ENCODE measurements around the gene IGFALS. TPM values are rescaled to one million over a fixed set of nuclear protein-coding genes. Genes with fewer than 3 reads are reported as not detected.

Gene IGFALS
- total RNA-seq, 2 experiments from 2014 or later = not detected

DNA sequence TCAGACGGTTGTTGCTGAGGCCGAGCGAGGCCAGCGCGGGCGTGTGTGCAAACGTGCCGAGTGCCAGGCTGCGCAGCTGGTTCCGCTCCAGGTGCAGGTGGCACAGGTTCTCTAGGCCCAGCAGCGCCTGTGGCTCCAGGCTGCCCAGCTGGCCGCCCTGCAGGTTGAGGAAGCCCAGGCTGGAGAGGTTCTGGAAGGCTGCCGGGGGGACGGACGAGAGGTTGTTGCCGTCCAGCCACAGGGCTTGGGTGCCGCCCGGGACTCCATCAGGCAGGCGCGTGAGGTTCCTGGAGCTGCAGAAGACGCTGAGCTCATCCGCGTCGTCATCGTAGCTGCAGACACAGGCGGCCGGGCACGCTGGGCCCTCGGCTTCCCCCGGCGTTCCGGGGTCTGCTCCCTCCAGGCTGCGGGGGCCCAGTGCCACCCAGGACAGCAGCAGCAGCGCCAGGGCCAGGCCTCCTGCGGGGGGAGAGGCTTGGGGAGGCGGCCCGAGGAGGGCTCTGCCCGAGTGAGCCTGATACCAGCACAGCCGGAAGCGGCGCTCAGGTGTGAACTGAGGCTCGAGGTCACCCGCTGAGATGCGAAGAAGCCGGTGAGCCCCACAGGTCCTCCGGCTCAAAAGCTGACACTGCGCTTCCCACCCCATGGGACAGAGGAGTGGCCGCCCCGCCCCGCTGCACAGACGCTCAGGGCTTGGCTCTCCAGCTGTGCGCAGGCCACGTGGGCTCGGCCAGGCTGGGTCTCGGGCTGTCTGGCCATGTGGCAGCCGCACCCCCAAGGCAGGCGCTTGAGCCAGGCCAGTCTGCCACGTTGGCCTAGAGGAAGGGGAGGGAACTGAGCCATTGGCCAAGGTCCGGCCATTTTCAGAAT, 1.3 kb downstream of the IGFALS start:
- ChIA-PET CTCF (interaction anchor here (0.9 kb wide), 1 partner anchor 10 kb away, joined by 3 read pairs; no protein-coding TSS in a partner anchor), POLR2A (interaction anchor here (0.7 kb wide), 1 partner anchor 9 kb away, joined by 5 read pairs; the partner anchor contains the start of genes NUBP2 and SPSB3)

DNA sequence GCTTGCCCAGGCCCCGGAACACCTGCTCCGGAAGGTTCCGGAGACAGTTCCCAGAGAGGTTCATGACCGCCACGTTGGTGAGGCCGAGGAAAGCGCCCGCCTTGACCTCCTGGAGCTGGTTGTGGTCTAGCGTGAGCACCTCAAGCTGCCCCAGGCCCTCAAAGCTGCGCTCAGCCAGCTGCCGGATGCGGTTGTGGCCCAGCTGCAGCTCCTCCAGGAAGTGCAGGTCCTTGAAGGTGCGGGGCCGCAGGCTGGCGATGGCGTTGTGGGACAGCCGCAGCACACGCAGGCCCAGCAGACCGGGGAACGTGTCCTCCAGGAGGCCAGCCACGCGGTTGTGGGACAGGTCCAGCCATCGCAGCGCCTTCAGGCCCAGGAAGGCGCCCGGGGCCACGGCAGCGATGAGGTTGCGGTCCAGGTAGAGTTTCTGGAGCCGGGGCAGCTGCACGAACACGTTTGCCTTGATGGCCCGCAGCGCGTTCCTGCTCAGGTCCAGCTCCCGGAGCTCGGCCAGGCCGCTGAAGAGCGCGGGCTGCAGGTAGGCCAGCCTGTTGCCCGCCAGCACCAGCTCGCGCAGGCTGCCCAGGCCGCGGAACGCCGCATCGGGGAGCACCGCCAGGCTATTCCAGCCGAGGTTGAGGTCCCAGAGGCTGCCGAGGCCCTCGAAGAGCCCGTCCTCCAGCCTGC, 2.1 kb downstream of the IGFALS start:
- CTCF ChIA-PET = no interaction called here
- POLR2A ChIA-PET = interaction anchor here (0.6 to 0.7 kb wide), 2 partner anchors 9 to 148 kb away, joined by 5 to 6 read pairs; partner anchors contain the start of genes NUBP2 and SPSB3

DNA sequence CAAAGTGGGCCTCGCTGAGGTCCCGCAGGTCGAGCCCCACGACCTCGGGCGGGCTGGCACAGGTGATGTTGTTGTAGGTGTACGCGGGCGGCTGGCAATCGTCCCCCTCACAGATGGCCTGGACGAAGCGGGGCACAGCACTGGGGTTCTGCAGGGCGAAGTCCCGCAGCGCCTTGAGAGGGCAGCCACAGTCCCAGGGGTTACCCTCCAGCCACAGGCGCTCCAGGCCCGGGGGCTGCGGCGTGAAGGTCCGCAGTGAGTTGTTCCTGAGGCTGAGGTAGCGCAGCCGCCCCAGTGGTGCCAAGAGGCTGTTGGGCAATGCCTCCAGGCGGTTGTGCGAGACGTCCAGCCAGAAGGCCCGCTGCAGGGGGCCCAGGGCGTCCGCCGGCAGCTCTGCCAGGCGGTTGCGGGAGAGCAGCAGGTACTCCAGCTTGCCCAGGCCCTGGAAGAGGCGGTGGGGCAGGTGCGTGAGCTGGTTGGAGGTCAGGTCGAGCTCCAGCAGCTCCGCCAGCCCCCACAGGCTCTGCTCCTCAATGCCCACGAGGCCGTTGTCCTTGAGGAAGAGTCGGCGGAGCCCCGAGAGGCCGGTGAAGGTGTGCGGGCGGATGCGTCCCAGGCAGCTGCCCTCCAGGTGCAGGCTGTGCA, 2.8 kb downstream of the IGFALS start:
- CTCF ChIA-PET = no interaction called here

DNA sequence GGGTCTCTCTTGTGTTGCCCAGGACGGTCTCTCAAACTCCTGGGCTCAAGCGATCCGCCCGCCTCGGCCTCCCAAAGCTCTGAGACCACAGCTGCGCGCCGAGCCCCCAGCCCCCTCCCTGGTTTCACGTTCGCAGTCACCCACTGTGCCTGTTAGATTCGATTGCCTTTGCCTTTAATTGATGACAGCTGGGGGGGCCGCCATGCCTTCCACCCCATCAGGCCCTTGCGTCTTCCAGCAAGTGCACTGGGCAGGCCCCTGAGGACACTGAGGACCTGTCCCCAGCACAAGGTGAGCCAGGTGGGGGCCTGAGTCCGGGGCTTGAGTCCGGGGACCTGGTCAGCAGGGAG, 3.3 kb downstream of the IGFALS start:
- POLR2A ChIA-PET = no interaction called here
- CTCF ChIA-PET = no interaction called here

More for the DNA sequence above, 2.8 kb downstream of the IGFALS start:
- POLR2A ChIA-PET = interaction anchor here (0.6 kb wide), 1 partner anchor 148 kb away, joined by 6 read pairs; no protein-coding TSS in a partner anchor

DNA sequence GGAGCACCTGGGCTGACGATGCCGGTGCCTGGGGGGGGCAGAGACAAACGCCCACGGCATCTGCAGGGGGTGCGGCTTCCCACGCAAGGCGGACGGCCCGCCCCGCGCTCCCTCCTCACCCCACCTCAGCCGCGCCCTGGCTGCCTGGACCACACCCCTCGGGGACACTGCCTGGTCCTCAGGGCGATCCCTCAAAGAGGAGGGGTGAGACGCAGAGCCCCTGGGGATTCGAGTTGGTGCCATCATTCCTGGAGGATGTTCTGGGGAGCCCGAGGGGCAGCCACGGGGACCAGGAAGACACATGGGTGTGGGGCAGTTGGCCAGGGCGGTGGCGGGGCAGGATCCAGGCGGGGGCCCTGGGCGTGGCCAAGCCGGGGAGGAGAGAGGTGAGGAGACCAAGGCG, 3.9 kb downstream of the IGFALS start:
- CTCF ChIA-PET = no interaction called here

DNA sequence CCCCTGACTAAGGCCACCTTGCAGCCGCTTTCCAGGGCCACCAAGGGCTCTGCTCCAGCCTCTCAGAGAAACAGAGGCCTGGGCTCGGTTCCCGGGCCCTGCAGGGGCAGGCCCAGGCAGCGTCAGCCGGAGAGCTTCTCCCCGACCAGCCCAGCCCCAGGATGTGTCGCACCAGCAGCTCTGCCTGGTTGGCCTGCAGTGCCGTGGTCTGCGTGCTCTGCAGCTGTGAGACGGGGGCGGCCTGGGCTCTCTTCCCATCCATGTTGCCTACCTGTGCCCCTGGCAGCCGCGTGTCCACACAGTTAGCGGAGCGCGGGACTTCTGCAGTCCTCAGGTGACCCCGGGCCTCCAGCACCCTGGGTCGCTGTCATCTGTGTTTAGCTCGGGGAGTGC, 4.8 kb downstream of the IGFALS start:
- POLR2A ChIA-PET = no interaction called here
- CTCF ChIA-PET = no interaction called here

More for the DNA sequence above, 3.9 kb downstream of the IGFALS start:
- POLR2A ChIA-PET = no interaction called here

DNA sequence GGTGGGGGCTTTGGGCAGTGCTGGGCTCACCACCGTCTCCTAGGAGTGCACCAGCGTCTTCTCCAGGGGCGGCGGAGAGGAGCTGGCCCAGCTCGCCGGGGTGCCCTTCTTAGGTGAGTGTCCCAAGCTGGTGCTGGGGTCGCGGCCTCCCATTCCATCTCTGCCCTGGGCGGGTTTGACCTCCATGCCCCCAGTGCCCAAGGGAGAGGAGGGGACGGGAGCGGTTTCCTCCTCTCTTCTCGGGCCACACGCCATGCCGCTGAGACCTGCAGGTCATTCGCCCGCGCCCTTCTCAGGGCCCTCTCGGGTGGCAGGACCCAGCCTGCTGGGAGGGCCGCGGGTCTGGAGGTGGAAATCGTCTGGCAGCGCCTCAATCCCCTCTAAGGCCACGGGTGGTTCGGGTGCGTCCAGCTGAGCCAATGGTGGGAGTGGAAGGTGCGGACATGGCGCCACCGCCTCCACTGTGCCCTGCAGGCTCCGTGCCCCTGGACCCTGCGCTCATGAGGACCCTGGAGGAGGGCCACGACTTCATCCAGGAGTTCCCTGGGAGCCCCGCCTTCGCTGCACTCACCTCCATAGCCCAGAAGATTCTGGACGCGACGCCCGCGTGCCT, 5.3 kb downstream of the IGFALS start:
- ChIA-PET POLR2A (no interaction called here), CTCF (no interaction called here)

DNA sequence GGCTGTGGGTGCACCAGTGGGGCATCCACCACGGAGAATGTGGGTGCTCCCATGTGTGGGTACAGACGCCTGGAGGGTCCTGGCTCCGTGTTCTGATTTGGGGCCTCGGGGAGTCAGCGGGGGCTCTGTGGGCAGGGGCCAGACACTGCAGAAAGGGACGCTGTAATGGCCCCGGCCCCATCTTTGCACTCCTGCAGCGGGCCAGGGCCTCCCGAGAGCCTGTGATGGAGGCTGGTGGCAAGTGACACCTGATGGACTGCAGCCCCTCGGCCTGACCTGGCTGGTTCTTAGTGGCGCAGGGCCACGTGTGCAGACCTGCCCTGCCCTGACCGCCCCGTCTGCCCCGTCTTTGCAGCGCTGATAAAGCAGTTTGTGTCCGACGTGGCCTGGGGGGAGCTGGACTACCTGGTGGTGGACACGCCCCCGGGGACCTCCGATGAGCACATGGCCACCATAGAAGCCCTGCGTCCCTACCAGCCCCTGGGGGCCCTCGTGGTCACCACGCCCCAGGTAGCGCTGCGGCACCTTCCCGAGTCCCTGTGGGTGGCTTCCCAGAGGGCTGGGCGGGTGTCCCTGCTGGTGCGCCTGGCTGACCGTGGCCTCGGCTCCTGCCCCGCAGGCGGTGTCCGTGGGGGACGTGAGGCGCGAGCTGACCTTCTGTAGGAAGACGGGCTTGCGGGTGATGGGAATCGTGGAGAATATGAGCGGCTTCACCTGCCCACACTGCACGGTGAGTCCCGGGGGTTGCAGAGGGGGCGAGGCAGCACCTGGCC, 6.0 kb downstream of the IGFALS start:
- CTCF ChIA-PET = no interaction called here
- POLR2A ChIA-PET = no interaction called here

DNA sequence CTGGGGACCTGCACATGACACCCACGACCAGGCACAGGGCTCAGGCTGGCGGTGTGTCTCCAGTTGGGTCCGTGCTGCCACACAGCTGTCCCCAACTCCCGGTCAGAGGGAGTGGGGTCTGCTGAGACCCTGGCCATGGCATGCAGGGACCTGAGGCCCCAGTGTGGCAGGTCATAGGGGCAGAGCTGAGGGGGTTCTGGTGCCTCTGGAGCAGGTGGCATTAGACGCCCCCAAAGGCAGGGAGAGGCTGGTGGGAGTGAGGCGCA, 6.5 kb downstream of the IGFALS start:
- CTCF ChIA-PET = no interaction called here
- POLR2A ChIA-PET = no interaction called here

DNA sequence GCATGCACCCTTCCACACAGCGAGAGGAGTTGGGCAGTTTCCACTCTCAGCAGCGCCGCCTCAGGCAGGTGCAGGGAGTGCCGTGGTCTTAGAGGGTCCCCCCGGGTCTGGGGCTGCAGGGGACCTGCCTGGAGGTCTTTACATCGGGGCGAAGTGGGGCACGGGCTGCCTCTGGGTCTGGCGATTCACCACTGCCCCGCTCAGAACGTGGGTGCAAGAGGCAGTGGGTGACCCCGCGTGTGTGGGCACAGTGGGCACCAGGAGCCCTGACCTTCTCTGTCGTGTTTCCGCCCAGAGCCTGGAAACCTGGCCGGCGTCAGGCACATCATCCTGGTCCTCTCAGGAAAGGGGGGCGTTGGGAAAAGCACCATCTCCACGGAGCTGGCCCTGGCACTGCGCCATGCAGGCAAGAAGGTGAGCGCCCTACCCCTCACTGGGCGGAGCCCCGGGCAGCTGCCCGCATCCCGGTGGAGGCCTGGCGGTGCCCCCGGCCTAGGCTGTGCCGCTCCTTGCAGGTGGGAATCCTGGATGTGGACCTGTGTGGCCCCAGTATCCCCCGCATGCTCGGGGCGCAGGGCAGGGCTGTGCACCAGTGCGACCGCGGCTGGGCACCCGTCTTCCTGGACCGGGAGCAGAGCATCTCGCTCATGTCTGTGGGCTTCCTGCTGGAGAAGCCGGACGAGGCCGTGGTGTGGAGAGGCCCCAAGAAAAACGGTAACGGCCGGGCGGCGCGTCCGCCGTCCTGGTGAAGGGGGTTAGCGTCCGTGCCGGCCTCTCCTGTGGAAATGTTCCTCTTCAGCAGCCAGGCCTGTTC, 7.1 kb downstream of the IGFALS start:
- POLR2A ChIA-PET = no interaction called here
- CTCF ChIA-PET = no interaction called here

DNA sequence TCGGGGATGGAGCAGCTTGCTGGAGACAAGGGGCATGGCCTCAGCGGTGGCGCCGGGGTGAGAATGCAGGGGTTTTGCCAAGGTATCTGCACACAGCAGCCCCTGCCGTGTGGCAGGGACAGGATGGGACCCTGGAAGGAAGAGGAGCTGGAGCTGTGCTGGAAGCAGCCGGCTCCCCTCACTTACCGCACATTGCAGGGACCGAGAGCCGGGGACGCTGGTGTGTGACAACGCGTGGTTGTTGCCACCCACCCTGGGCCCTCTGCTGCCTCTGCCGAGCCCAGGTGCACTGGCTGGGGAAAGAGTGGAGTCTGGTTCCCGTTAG, 7.7 kb downstream of the IGFALS start:
- ChIA-PET POLR2A (interaction anchor here (1.1 kb wide), 1 partner anchor 14 kb away, joined by 3 read pairs; no protein-coding TSS in a partner anchor), CTCF (interaction anchor here (1.1 kb wide), 1 partner anchor 1042 kb away, joined by 4 read pairs; no protein-coding TSS in a partner anchor)

DNA sequence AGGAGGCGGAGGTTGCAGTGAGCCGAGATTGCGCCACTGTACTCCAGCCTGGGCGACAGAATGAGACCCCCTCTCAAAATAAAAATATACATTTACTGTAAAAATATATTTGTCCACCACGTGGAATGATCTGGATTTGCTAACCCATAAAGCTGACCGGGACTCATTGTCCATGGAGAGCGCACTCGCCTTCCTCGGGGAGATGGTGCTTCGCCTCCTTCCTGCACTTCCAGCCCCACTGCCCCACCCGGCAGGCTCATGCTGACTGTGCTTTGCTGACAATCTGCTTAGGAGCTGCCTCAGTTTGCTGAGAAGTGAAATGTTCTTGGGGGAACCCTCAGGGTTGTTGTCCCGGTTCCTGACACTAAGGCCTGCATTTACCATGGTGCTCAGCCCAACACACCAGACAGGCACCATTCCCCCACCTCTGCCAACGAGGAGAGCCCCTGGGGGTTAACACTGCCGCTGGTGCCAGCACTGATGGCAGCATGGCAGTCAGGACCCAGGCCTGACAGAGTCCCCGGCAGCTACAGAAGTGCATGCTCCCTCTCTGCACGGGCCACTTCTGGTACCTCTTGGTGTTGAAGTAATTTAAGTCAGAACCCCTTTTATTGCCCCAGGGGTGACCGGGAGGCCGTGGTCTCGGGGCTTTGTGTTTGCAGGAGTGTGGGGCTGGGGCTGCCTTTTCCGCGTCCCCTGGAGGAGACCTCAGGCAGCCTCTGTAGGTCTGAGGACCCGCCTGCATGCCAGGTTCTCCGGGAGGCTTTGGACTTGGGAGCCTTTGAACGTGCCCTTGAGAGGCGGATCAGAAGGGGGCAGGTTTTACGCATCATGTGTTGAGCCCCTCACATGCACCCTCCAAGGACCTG, 8.3 kb downstream of the IGFALS start:
- ChIA-PET POLR2A (interaction anchor here (1.1 kb wide), 1 partner anchor 13 kb away, joined by 3 read pairs; no protein-coding TSS in a partner anchor), CTCF (interaction anchor here (0.6 to 1.8 kb wide), 3 partner anchors 355 to 1784 kb away, joined by 3 to 4 read pairs (median 4); no protein-coding TSS in a partner anchor)

DNA sequence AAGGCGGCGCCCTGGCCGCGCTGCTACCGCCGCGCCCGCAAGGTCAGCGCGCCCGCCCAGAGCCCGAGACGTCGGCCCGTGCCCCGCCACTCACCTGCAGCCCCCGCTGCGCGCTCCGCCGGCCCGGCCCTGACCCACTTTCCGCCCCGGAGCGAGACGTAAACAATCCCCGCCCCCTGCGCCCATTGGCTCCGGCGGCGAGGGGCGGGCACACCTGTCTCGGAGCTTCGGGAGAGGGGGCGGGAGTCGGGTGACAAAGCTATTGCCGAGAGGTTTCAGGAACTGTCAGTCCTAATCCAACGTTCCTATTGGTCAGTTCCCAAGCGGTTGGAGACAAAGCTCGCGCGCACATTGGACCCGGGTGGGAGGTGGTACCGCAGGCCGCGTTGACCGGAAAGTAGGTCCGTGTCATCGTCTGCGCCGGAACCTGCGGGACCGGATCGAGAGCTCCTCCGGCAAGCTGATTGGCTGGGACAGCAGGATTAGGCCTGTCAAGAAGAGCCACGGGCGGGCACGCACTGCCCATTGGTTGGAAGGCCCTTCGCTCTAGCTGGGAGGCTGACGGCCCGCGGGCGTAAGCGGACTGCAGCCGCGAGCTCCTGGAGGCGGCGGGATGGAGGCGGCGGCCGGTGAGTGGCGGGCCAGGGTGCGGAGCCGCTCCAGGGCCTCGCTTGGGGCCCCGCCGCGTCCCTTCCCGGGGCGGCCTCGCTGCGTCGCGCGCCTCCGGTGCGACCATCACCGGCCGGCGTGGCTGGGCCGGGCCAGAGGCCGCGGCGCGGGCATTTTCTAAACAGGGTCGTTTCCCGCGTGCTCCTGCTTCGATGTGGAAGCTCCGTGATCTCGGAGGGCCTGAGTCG, 10.9 kb downstream of the IGFALS start, which contains the start of the genes NUBP2 and SPSB3:
Gene NUBP2 (plus strand): TSS at position 553 of the 857 bp plus-strand sequence. CDS start 61 bp downstream, at position 614.
Gene SPSB3 (minus strand): TSS at position 164 of the 857 bp plus-strand sequence. CDS start 1,088 bp downstream, outside the sequence.
- ChIA-PET POLR2A (interaction anchor here (0.6 to 2.6 kb wide), 12 partner anchors 9 to 362 kb away, joined by 3 to 42 read pairs (median 6); partner anchors contain the start of genes EME2, FAHD1, HAGH and MAPK8IP3), CTCF (interaction anchor here (0.6 to 1.8 kb wide), 7 partner anchors 9 to 358 kb away, joined by 3 to 19 read pairs (median 4); partner anchors contain the start of genes EME2, IGFALS, JPT2 and MAPK8IP3)

DNA sequence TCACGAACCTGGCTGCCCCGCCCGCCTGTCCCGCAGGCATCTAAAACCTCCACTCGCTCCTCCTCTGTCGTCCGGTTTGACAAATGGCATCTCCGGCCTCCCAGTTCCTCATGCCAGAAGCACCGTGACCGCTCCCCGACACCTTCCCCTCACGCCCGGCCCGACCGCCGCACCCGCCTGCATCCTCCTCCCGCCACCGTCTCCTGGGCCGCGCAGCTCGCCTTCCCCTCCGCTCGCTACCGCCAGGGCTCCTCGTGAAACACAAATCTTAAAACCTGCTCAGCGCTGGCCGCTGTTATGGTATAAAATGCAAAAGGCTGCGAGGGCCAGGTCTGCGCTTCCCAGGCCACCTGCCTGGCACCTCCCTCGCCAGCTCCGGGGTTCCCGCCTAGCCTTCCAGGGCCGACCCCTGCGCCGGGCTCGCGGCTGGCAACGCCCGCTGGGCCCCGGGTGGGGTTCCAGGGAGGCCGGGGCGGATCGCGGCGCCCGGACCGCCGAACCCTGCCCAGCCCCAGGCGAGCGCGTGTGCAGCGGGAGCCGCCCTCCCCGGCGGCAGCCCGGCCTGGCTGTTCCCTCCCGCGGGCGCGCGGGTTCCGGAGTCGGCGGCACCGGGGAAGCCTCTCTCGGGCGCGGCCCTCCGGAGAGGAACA, 11.6 kb downstream of the IGFALS start:
- ChIA-PET CTCF (interaction anchor here (0.7 to 1.8 kb wide), 5 partner anchors 8 to 226 kb away, joined by 3 to 19 read pairs (median 4); partner anchors contain the start of genes EME2, IGFALS, JPT2 and MRPS34), POLR2A (interaction anchor here (0.6 to 2.6 kb wide), 11 partner anchors 10 to 361 kb away, joined by 3 to 42 read pairs (median 4); partner anchors contain the start of genes EME2, FAHD1, HAGH and MAPK8IP3)

DNA sequence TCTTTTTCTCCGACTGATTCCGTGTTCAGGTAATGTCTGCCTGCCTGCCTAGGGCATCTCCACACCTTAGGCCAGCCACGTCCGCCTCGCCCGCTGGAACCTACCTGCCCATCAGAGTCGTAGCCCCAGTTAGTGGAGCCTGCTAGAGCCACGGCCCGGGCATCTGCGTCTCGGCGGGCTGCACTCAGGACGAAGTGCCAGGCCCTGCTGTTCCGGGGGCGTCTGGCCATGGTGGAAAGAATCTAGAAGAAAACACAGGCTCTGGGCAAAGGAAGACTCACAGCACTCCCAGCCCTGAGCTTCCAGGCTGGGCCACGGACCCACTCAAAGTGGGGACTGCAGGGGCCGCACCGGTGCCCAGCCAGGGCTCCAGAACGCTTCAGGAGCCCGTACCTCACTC, 12.3 kb downstream of the IGFALS start:
- CTCF ChIA-PET = no interaction called here
- POLR2A ChIA-PET = interaction anchor here (1.2 to 2.6 kb wide), 4 partner anchors 10 to 200 kb away, joined by 3 to 42 read pairs (median 8); partner anchors contain the start of genes EME2, MRPS34, NME3 and NOXO1
